Fibroblast of skin of abdomen (primary cell): ENCODE measurements around the gene C3AR1.
"Not testable (repeated sequence)": the region's sequence is repeated elsewhere in the genome, so short reads cannot be mapped to it uniquely, and the experiment has no call there.

Experiments used
- DNase-seq: peaks from one replicate; pipeline ENCODE4 v3.0.0-alpha.2; 2013

Gene C3AR1

DNA sequence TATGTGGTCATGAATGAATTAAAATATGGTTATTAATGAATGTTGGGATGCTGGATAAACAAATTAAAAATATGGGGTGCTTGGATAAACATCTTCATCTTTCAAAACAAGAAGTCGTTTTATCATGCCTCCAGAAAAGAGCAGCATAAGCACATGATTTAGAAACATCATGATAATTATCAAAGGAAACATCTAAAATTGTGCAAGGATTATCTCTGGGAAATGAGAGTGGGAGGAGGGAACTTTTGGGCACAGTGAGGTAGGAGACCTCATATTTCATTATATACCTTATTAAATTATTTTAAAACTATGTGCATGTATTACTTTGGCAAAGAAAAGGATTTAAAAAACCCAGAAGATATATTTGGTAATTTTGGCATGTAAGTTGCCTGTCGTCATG lies 8.9 kb downstream of the C3AR1 start:
- no peak for DNase-seq

DNA sequence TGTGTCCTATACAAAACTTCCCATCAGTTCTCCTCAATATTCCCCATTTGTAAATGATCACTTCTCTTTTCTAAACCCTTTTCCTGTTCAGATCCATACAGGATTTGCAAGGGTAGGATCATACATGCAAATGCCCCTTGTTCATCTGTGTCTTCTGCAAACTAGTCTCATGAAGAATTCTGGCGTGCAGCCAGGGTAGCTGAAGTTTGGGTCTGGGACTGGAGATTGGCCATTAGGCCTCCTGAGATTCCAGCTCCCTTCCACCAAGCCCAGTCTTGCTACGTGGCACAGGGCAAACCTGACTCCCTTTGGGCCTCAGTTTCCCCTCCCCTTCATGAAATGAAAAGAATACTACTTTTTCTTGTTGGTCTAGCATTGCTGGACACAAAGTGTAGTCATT lies 11.3 kb downstream of the C3AR1 start:
- no peak for DNase-seq

DNA sequence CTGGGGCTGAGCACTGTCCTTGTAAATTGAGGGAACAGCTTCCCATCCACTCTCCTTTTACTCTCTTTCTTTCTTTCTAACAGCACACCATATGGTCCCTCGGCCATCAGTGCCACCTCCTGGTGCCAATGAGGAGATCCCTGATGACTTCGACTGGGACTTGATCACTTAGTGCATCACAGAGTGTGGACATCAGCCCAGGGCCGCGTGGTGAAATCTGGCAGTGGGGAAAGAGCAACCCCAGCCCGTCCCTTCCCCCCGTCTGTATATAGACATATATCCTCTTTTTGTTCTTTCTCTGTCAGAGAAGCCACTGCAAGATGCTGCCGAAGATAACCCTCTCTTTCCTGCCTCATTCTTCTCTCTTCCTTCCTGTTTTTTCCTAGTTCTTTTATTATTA lies 13.5 kb downstream of the C3AR1 start:
- no peak for DNase-seq

DNA sequence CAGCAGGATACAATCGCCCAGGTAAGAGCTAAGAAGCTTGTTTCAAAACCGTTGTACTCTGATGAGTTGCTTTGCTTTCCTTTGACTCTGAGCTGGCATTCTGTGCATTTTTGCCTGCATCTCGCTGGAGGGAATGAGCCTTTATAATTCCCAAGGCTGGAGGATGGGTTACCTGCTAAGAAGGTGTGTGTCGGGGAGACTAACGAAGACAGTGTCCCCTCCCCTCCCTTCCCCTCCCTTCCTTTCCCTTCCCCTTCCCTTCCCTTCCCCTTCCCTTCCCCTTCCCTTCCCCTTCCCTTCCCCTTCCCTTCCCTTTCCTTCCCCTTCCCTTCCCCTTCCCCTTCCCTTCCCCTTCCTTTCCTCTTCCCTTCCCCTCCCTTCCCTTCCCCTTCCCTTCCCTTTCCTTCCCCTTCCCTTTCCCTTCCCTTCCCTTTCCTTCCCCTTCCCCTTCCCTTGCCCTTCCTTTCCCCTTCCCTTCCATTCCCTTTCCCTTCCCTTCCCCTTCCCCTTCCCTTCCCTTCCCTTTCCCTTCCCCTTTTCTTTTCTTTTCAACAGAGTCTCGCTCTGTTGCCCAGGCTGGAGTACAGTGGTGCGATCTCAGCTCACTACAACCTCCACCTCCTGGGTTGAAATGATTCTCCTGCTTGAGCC lies 15.4 kb downstream of the C3AR1 start:
- DNase-seq = no peak

DNA sequence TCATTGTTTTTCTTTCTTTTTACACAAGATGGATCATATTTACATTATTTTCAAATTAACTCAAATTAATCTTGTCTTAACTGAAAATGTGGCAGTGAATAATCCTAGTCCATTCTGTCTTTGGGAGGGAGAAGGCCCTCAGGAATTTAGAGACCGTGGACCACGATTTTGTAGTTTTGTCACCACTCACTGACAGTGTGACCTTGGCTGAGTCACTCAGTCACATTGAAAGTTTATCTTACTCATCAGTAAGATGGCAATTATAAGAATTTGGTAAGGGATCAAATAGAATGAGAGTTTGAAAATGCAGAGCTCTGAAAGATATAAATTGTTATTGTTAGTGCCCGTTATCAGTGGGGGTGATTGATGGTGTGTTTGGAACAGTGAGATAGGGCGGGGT lies 17.3 kb downstream of the C3AR1 start:
- no peak for DNase-seq

DNA sequence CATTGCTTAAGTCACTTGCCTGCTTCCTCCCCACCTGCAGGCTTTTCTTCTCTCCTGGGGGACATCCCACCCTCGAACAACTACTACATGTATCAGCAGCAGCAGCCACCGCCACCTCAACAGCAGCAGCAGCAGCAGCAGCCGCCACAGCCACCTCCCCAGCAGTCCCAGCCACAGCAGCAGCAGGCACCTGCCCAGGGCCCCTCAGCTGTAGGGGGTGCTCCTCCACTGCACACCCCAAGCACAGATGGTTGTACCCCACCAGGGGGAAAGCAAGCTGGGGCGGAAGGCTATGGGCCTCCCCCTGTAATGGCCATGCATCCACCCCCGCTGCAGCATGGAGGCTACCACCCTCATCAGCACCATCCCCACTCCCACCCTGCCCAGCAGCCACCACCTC lies 18.3 kb downstream of the C3AR1 start:
- no peak for DNase-seq

DNA sequence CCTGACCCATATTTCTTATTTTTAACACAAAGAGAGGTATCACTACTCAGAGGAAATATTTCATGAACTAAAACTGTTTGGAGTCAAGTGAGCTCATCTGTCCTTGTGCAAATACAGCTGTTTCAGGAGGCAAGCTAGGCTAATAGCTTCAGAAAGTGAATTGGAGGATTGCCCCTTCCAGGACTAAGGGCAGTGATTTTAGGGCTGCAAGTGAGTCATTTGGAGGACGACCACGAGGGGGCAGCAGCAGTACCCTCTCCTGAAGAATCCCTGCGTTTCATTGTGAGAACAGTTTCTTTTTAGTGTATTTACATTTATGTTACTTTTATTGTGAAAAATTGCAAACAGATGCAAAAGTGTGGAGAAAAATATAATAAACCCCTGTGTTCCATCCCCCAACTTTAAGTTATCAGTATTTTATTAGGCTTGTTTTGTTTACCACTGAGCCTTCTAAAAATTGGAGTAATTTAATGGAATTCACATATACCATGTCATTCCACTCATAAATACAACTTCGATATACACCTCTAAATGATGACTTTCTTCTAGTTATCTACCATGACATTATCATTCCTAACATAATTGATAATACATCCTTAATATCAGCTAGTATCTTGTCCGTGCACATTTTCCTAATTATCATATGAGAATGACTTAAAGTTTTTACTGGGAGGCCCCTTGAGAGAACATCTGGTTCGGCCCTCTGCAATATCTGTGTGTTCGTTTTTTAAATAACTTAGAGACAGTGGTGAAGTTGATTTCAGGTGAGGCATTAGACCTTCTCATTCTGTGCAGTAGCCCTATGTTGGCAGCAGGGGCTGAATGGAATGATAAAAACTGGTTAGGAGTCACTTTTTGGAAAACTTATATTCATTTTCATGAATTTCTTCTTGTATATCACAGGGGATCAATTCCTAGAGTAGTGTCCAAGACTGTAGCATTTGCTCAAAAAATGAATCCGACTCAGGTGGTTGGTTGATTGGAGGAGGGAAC lies 19.9 kb downstream of the C3AR1 start:
- DNase-seq = peak; percentile 68

DNA sequence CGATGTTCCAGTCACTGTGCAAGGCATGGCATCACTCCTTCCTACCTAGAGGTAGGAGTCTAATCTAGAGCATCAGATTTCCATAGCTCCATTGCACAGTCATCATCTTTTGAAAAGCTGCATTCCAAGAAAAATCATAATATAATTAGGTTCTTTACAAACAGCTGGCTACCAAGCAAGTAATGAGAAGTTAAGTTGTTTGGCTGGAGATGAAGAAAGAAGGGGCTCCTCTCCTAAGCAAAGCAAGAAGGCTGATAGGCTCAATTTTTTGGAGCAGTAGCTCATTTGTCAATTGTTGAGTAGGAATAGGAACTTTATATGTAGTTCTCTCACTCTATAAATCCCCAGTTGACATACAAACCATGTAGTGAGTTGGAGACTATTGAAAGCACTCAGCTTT lies 25.4 kb downstream of the C3AR1 start:
- DNase-seq = no peak

DNA sequence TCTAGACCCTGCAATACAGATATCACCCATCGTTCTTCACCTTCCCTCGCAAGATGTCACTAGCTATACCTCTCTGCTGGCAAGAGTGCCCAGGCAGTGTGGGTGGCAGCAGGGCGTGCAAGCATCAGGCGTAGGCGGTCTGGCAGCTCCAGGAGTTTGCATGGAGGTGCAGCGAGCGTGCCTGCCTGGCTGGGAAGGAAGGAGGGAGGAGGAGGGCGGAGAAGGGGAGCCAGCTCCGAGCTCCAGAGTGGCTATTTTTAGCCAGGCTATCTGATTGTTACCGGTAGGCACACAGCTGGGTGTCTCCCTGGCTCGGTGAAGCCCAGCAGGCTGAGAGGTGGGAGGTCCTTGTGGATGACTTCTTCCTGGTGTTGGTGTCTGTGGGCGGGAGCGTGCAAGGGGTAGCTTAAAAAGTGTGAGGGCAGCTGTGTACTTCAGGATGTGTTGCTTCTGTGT lies 27.5 kb downstream of the C3AR1 start:
- peak; percentile 28 for DNase-seq

DNA sequence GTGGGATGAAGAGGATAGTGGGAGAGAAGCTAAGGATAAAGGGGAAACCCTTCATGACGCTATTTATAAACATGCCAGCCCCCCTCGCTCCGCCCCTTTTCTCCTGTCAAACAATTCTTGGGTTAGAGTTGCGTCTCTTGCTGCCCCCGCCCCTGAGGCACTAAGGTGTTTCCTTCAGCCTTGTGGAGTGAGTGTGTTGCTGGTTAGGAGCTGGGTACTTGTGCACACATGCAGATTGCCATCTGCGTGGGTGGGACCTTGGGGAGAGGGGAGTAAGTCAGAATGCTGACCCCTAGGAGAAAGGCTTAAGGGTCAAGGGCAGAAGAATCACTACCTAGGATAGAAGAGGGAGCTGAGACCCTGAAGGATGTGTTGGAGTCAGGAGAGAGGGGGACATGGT lies 28.2 kb downstream of the C3AR1 start:
- DNase-seq = no peak

DNA sequence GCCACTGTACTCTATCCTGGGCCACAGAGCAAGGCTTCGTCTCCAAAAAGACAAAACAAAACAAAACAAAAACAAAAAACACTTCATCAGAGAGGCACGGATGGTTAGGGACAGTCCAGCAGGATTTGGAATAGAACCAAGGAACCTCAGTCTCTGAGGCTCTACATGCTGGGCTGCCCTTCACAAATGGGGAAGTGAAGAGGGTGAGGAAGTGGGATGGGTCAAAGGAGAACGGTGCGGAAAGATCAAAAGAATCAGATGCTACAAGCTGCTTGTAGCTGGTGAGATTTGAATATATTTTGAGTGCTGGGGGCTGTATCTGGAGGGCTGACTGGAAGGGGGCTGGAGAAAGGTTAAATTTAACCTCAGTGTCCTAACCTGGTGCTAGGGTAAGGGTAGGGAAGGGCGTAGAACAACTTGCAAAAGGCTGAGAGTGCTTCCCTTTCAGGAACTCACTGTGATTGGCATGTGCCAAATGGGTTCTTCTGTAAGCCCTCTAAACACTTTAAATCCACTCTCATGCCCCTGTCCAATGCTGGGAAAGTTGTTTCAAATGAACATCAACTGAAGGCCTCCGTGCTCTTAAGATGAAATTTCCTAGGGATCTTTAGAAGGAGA lies 29.0 kb downstream of the C3AR1 start:
- no peak for DNase-seq

DNA sequence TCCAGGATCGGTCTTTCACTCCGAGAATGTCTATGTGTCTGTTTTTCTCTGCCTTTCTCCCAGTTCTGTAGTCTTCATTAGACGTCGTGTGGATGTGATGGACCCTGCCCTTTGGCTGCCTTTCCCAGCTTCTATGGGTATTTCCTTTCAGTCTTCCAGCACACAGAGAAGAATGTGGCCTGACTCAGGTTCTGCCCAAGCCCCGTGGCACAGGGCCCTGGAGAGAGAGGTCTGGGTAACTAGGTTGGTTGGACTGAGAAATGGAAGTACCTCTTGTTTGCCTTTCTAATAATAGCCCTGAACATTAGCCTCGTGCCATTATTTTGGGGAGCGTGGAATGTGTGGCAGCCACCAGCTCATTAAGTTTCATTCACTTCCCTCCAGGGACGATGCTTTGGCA lies 29.8 kb downstream of the C3AR1 start:
- DNase-seq = no peak

DNA sequence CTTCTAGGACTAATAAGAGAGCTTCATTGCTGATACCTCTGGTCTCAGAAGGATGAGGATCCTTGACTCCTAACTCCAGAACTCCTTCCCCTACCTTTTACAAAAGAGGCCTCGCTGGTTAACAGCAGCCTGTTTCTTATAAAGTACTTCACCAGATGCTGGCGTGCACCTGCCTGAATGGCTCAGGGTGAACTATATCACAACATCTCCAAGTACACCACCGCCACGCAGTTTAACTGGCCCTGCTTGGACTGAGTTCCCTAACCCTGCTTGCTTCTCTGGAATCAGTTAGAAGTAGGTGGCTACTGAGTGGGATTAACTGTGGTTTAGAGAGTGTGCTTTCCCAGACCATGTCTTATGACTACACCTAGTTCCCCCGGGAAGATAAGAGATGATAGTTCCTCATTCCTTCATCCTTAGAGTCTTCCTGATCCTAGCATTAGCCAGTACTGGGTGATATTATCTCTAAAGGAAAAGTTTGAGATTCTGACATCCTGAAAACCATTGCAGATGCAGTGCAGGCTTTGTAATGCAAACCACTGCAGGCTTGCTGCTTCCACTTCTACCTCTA lies 30.6 kb downstream of the C3AR1 start:
- DNase-seq = no peak

DNA sequence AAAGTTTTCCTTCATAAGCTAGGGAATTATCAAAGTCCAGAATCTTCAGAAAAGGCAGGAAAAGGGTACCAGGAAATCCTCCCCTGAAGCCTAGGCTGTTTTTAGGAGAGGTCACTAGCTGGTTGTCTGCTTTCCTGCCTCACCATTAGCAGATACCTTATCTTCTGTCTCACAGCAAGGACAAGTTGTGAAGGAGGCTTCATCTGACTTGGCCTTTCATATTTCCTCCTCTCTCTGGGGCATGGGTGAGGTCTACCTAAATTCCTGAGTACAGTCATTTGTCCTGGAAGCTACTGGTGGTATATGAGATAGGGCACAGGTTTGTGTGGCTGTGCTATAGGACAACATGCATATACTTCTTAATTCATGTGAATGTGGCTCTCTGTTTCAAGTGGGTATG lies 31.4 kb downstream of the C3AR1 start:
- DNase-seq = no peak

DNA sequence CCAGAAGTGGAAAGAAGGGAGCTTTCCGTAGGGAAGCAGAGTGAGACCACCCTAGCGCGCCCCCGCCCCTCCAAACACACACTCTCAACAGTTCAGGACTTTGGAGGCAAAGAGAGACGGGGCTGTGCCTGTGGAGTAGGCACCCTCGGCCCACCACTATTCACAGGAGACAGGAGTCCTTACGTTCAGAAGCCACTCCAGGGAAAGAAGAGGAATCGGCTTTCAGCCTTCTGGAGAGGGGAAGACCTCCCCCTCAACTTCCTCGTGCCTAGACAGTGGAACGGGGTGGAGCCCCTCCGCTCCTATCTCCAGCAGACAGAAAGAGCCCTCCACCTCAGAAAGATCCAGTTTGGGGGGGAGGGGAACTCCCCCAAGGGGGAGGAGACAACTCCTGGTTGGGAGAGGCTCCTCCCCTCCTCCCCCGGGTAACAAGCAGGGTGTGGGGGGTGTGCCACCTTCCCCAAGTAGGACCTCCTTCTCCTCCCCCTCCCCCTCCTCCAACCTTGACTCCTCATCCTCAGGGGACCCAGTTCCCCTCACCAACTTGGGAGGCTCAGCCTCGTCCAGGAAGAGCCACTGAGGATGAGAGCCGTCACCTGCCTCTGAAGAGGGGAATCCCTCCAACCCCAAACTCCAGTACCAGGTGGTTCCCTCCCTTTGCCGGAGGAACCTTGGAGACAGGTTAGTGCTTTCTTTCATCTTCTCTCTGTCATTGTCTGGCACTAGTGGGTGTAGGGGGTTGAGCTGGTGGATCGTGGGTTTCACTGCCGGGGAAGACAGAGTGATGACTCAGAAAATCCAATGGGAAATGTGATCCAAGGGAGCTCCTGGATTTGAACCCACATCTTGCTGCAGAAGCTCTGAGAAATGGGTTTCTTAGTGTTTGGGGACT lies 32.8 kb downstream of the C3AR1 start:
- DNase-seq = peak; percentile 48

DNA sequence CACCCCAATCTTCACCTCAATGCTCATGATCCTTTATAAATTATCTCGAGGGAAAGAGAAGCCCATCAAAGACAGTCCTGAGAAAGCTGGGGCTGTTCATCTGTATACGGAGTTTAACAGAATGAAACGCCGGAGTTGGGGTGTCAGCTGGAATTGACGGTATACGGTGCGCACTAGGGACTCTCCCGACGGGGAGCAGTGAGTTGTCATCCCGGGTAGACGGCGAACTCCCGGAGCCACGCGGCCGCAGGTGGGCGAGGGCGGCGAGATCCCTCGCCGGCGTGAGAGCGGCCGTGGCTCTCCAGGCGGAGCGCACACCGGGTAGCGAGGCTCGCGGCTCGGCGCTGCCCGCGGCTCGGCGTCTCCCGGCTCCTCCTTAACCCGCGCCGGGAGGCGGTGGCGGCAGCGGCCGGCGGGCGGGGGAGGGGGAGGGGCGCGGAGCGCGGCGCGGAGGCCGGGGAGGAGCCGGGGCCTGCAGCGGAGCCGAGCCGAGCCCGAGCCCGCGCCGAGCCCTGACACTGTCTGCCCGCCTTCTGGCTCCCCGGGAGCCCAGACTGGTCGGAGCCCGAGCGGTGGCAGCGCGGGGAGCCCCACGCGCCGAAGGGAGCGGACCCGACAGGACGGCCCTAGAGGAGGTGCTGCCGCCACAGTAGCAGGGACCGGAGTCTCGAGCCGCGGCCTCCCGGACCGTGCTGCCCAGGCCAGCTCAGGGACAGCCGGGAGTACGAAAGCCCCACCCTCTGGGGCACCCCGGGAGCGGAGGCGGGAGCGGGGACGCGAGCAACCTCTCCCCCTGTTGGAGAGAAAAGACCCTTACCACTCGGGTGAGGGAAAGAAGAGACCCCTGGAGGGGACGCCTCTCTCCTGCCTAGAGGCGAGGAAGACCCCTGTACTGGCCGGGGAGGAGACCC lies 33.7 kb downstream of the C3AR1 start, which contains the start of gene FOXJ2:
Gene FOXJ2 (plus strand): TSS at position 475 of the 911 bp plus-strand sequence. CDS start 7,117 bp downstream, outside the sequence.
- DNase-seq = peak; percentile 76

DNA sequence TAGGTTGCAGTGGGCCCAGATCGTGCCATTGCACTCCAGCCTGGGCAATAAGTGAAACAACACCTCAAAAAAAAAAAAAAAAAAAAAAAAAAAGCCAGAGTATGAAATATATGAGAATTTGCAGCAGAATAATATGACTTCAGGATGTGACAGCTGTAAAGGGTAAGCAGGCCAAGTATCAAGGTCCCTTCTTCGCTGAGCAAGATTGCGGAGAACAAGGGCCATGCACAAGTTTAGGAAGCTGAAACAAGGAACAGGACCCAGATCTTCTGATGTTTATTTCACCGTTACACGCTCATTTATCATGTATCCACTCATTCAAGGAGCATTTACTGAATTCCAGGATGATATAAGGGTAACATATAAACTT lies 34.3 kb downstream of the C3AR1 start:
- DNase-seq = no peak

DNA sequence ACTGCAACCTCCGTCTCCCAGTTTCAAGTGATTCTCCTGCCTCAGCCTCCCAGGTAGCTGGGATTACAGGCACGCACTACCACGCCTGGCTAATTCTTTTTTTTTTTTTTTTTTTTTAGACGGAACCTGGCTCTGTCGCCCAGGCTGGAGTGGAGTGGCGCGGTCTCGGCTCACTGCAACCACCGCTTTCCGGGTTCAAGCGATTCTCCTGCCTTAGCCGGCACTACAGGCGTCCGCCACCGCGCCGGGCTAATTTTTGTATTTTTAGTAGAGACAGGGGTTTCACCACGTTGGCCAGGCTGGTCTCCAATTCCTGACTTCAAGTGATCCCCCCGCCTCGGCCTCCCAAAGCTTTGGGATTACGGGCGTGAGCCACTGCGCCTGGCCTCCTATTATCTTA lies 35.1 kb downstream of the C3AR1 start:
- DNase-seq = not testable (repeated sequence)

DNA sequence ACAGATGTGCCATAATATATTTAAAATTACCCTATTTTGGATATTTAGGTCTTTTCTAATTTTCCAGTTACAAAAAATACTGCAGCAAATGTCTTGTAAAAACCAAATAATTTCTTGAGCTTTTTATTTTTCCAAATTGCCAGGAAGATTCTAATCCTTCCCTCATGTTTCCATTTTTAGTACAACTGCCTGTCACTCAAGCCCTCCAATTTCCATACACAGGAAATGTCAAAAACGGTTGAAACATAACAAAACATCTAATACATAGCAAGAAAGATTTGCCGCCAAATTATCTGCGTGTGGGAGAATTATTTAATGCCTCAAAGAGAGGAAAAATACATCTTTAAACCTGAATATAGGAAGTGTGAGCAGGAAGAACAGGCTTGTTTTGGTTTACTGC lies 36.0 kb downstream of the C3AR1 start:
- no peak for DNase-seq

DNA sequence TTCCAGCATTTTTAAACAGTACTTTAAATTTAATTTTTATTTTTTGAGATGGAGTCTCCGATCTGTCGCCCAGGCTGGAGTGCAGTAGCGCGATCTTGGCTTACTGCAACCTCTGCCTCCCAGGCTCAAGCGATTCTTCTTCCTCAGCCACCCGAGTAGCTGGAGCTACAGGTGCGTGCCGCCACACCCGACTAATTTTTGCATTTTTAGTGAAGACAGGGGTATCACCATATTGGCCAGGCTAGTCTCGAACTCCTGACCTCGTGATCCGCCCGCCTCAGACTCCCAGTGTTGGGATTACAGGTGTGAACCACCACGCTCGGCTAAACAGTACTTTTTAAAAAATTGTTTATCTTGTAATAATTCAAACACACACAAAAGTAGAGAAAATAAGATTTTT lies 37.9 kb downstream of the C3AR1 start:
- DNase-seq = no peak

DNA sequence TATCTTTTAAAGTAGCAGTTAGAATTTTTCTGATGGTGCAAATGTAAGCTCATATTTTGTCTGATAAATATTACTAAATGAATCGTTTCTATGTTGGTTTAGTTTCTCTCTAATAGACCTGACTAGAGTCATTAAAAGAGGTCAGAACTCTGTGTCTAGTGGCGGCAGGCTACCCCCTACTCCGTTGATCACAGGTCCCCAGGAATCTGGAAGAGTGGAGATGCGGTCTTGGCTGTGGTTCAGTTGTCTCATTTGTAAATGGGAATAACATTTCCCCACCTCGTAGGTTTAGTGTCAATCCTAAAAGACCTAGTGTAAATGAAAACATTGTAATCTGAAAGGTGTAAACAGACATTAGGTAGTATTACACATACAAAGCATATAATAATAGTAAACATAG lies 38.3 kb downstream of the C3AR1 start:
- DNase-seq = no peak
